SK-N-SH treated with all-trans-retinoic acid at 6 μM for 48 hours (cell line): Measurements from ENCODE around the gene ADAMTS9.

Experiments used
- ATAC-seq: fragments of 200-7000 bp; cut with Tn5 transposase; 3 replicates; pipeline ENCODE4 v1.9.1; 2020; ENCODE audit warnings: mild to moderate bottlenecking, moderate library complexity
- BACH2 ChIP-seq: fragments of 250-450 bp; sonication (Bioruptor Pico); IDR thresholded peaks from 2 replicates; pipeline ENCODE4 v1.9.0; 2021; ENCODE audit warnings: mild to moderate bottlenecking, borderline replicate concordance
- ESRRG ChIP-seq: fragments of 250-450 bp; sonication (Bioruptor Pico); IDR thresholded peaks from 2 replicates; pipeline ENCODE4 v1.6.1; 2021; ENCODE audit warnings: mild to moderate bottlenecking
- RARB ChIP-seq: fragments of 250-450 bp; sonication (Bioruptor Pico); IDR thresholded peaks from 2 replicates; pipeline ENCODE4 v1.8.0; 2021; ENCODE audit warnings: mild to moderate bottlenecking, moderate library complexity
- ZFP3 ChIP-seq: fragments of 250-450 bp; sonication (Bioruptor Pico); IDR thresholded peaks from 2 replicates; pipeline ENCODE4 v1.5.0; 2020; ENCODE audit warnings: mild to moderate bottlenecking, moderate library complexity
- ZNF565 ChIP-seq: fragments of 450-650 bp; formaldehyde crosslinking; conservative IDR thresholded peaks from 2 replicates; pipeline ENCODE4 v1.5.0; 2020; ENCODE audit warnings: low read depth, mild to moderate bottlenecking, moderate library complexity
- ZNF8 ChIP-seq: fragments of 450-650 bp; formaldehyde crosslinking; IDR thresholded peaks from 2 replicates; pipeline ENCODE4 v1.5.0; 2020; ENCODE audit warnings: mild to moderate bottlenecking, moderate library complexity
- TF ChIP-seq, protein P1 (sequence below): fragments of 250-450 bp; sonication (Bioruptor Pico); IDR thresholded peaks from 2 replicates; pipeline ENCODE4 v1.5.0; 2020; ENCODE audit warnings: mild to moderate bottlenecking, moderate library complexity
- TF ChIP-seq, protein P2 (sequence below): fragments of 250-450 bp; sonication (Bioruptor Pico); IDR thresholded peaks from 2 replicates; pipeline ENCODE4 v1.8.0; 2020; ENCODE audit warnings: mild to moderate bottlenecking, moderate library complexity, borderline replicate concordance
- TF ChIP-seq, protein P3 (sequence below): fragments of 250-450 bp; sonication (Bioruptor Pico); IDR thresholded peaks from 2 replicates; pipeline ENCODE4 v1.5.1; 2020; ENCODE audit warnings: low read depth, mild to moderate bottlenecking, moderate library complexity
- TF ChIP-seq, protein P4 (sequence below): fragments of 250-450 bp; sonication (Bioruptor Pico); IDR thresholded peaks from 2 replicates; pipeline ENCODE4 v1.8.0; 2021; ENCODE audit warnings: low read depth, mild to moderate bottlenecking, moderate library complexity, borderline replicate concordance
- TF ChIP-seq, protein P5 (sequence below): fragments of 250-450 bp; sonication (Bioruptor Pico); IDR thresholded peaks from 2 replicates; pipeline ENCODE4 v1.5.1; 2021; ENCODE audit warnings: mild to moderate bottlenecking, moderate library complexity

Gene ADAMTS9

GRCh38 chr3:64561325-64561843 lies 126.4 kb downstream of the ADAMTS9 start (continued):
- TF ChIP-seq, protein P1, sequence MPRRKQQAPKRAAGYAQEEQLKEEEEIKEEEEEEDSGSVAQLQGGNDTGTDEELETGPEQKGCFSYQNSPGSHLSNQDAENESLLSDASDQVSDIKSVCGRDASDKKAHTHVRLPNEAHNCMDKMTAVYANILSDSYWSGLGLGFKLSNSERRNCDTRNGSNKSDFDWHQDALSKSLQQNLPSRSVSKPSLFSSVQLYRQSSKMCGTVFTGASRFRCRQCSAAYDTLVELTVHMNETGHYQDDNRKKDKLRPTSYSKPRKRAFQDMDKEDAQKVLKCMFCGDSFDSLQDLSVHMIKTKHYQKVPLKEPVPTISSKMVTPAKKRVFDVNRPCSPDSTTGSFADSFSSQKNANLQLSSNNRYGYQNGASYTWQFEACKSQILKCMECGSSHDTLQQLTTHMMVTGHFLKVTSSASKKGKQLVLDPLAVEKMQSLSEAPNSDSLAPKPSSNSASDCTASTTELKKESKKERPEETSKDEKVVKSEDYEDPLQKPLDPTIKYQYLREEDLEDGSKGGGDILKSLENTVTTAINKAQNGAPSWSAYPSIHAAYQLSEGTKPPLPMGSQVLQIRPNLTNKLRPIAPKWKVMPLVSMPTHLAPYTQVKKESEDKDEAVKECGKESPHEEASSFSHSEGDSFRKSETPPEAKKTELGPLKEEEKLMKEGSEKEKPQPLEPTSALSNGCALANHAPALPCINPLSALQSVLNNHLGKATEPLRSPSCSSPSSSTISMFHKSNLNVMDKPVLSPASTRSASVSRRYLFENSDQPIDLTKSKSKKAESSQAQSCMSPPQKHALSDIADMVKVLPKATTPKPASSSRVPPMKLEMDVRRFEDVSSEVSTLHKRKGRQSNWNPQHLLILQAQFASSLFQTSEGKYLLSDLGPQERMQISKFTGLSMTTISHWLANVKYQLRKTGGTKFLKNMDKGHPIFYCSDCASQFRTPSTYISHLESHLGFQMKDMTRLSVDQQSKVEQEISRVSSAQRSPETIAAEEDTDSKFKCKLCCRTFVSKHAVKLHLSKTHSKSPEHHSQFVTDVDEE (CRISPR knock-in tag) = no peak
- TF ChIP-seq ZNF8 (CRISPR knock-in tag) = no peak

DNA sequence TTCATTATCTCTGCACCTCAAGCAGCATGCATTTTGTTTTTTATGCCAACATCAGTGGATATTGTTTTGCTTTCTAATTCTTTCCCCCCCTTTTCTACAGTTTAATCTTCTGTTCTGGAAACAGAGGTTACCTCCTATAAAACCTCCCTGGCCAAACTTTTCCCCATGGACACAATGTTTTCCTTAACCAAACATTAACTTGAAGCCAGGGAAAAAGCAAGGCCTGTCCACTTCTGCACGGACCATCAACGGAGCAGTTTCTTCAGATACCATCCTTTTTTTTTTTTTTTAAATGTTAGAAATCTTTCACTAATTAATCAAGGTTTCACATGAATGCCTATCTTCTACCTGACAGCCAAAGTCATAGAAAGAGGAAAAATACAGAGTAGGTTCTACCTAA lies 127.0 kb downstream of the ADAMTS9 start:
- TF ChIP-seq BACH2 (CRISPR knock-in tag) (no peak), ZFP3 (no peak)
- TF ChIP-seq, protein P1 (CRISPR knock-in tag) = no peak
- TF ChIP-seq, protein P2, sequence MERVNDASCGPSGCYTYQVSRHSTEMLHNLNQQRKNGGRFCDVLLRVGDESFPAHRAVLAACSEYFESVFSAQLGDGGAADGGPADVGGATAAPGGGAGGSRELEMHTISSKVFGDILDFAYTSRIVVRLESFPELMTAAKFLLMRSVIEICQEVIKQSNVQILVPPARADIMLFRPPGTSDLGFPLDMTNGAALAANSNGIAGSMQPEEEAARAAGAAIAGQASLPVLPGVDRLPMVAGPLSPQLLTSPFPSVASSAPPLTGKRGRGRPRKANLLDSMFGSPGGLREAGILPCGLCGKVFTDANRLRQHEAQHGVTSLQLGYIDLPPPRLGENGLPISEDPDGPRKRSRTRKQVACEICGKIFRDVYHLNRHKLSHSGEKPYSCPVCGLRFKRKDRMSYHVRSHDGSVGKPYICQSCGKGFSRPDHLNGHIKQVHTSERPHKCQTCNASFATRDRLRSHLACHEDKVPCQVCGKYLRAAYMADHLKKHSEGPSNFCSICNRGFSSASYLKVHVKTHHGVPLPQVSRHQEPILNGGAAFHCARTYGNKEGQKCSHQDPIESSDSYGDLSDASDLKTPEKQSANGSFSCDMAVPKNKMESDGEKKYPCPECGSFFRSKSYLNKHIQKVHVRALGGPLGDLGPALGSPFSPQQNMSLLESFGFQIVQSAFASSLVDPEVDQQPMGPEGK (CRISPR knock-in tag) = no peak
- TF ChIP-seq, all 23 proteins: peak for 0
- ATAC-seq = no peak

- TF ChIP-seq, protein P3, sequence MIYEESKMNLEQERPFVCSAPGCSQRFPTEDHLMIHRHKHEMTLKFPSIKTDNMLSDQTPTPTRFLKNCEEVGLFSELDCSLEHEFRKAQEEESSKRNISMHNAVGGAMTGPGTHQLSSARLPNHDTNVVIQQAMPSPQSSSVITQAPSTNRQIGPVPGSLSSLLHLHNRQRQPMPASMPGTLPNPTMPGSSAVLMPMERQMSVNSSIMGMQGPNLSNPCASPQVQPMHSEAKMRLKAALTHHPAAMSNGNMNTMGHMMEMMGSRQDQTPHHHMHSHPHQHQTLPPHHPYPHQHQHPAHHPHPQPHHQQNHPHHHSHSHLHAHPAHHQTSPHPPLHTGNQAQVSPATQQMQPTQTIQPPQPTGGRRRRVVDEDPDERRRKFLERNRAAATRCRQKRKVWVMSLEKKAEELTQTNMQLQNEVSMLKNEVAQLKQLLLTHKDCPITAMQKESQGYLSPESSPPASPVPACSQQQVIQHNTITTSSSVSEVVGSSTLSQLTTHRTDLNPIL (CRISPR knock-in tag) = no peak
- ATAC-seq = no peak
Measured at GRCh38 chr3:64559588-64559987, 128.2 kb downstream of the ADAMTS9 start.

DNA sequence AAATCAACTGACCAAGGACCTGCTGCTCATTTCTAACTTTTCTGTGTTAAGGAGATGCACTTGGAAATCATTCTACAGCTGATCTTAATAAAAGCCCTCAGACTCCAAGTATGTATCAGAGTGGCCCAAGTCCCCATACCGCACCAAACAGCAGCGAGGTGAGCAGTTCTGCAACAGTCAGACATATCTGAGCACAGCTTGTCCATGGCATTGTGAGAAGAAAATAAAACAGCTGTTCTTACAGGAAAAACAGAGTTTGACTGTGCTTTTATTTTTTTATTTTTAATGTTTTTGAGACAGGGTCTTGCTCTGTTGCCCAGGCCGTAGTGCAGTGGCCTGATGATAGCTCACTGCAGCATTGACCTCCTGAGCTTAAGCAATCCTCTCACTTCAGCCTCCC lies 131.8 kb downstream of the ADAMTS9 start:
- TF ChIP-seq, protein P4, sequence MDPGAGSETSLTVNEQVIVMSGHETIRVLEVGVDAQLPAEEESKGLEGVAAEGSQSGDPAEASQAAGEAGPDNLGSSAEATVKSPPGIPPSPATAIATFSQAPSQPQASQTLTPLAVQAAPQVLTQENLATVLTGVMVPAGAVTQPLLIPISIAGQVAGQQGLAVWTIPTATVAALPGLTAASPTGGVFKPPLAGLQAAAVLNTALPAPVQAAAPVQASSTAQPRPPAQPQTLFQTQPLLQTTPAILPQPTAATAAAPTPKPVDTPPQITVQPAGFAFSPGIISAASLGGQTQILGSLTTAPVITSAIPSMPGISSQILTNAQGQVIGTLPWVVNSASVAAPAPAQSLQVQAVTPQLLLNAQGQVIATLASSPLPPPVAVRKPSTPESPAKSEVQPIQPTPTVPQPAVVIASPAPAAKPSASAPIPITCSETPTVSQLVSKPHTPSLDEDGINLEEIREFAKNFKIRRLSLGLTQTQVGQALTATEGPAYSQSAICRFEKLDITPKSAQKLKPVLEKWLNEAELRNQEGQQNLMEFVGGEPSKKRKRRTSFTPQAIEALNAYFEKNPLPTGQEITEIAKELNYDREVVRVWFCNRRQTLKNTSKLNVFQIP (CRISPR knock-in tag) = no peak
- TF ChIP-seq, protein P5, sequence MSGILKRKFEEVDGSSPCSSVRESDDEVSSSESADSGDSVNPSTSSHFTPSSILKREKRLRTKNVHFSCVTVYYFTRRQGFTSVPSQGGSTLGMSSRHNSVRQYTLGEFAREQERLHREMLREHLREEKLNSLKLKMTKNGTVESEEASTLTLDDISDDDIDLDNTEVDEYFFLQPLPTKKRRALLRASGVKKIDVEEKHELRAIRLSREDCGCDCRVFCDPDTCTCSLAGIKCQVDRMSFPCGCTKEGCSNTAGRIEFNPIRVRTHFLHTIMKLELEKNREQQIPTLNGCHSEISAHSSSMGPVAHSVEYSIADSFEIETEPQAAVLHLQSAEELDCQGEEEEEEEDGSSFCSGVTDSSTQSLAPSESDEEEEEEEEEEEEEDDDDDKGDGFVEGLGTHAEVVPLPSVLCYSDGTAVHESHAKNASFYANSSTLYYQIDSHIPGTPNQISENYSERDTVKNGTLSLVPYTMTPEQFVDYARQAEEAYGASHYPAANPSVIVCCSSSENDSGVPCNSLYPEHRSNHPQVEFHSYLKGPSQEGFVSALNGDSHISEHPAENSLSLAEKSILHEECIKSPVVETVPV (CRISPR knock-in tag) = no peak
- TF ChIP-seq ESRRG (CRISPR knock-in tag) (no peak), RARB (CRISPR knock-in tag) (no peak), ZNF565 (CRISPR knock-in tag) (no peak)
- TF ChIP-seq, protein P2 (CRISPR knock-in tag) = no peak
- ATAC-seq = no peak
